Measurements from ENCODE around the gene TTN.

TTN gene

GRCh38 chr2:178542161-178542560 is 265.1 kb downstream of the TTN start:
- Histone ChIP-seq H3K9ac (no peak overlapping the region), H3K36me3 (ENCODE audit: insufficient read depth) (no peaks in the 10 kb centered on the region), H3K27ac (no peak overlapping the region), H2AFZ (ENCODE audit: low read depth) (no peak overlapping the region), H3K27me3 (ENCODE audit: insufficient read depth, low read depth) (no peaks in the 10 kb centered on the region), H3K4me2 (no peak overlapping the region), H3K4me3 (IDR thresholded peaks at IDR 0.05; ENCODE audit: insufficient read depth, low read depth, low read length) (no peak overlapping the region), H3K4me1 (ENCODE audit: low read depth, poor library complexity, severe bottlenecking) (no peaks in the 10 kb centered on the region), H3K79me2 (ENCODE audit: insufficient read depth, low read depth) (no peaks in the 10 kb centered on the region), H4K20me1 (ENCODE audit: insufficient read depth) (no peaks in the 10 kb centered on the region)
- TF ChIP-seq CTCF (conservative IDR thresholded peaks at IDR 0.05; ENCODE audit: low read depth, low read length), result no peak

DNA sequence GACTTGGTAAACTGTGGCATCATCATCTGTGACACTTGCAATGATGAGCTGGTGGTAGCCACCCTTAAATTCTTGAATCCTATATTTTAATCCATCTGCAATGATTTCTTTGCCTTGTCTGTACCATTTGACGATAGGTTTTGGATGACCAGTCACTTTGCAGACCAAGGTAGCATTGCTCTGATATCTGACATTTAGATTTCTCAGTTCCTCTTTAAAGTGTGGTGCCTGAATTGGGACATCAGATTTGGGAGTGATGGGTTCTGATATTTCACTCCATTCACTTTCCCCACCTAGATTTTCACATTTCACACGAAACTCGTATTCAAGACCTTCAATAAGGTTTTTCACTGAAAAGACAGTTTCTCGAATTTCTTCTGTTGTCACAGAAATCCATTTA is 271.2 kb downstream of the TTN start:
- Histone ChIP-seq H2AFZ (ENCODE audit: low read depth) (no peak overlapping the region), H4K20me1 (ENCODE audit: insufficient read depth) (no peaks in the 10 kb centered on the region), H3K4me2 (no peak overlapping the region), H3K27me3 (ENCODE audit: insufficient read depth, low read depth) (no peaks in the 10 kb centered on the region), H3K4me3 (IDR thresholded peaks at IDR 0.05; ENCODE audit: insufficient read depth, low read depth, low read length) (no peak overlapping the region), H3K9ac (no peak overlapping the region), H3K27ac (no peak overlapping the region), H3K36me3 (ENCODE audit: insufficient read depth) (no peaks in the 10 kb centered on the region), H3K4me1 (ENCODE audit: low read depth, poor library complexity, severe bottlenecking) (peaks cover 9% of the 10 kb centered on the region), H3K79me2 (ENCODE audit: insufficient read depth, low read depth) (no peaks in the 10 kb centered on the region)
- TF ChIP-seq CTCF (conservative IDR thresholded peaks at IDR 0.05; ENCODE audit: low read depth, low read length), result no peak

- H3K4me2 ChIP-seq, result peak overlapping the region; percentile 49
- no peaks in the 10 kb centered on the region for H4K20me1 ChIP-seq (ENCODE audit: insufficient read depth)
- H3K79me2 ChIP-seq (ENCODE audit: insufficient read depth, low read depth), result no peaks in the 10 kb centered on the region
- H3K27ac ChIP-seq, result no peak overlapping the region
- no peak for TF ChIP-seq CTCF (conservative IDR thresholded peaks at IDR 0.05; ENCODE audit: low read depth, low read length)
- H3K36me3 ChIP-seq (ENCODE audit: insufficient read depth), result no peaks in the 10 kb centered on the region
- H3K27me3 ChIP-seq (ENCODE audit: insufficient read depth, low read depth), result no peaks in the 10 kb centered on the region
- H2AFZ ChIP-seq (ENCODE audit: low read depth), result no peak overlapping the region
- no peak overlapping the region for H3K4me3 ChIP-seq (IDR thresholded peaks at IDR 0.05; ENCODE audit: insufficient read depth, low read depth, low read length)
- peaks cover 27% of the 10 kb centered on the region for H3K4me1 ChIP-seq (ENCODE audit: low read depth, poor library complexity, severe bottlenecking)
- H3K9ac ChIP-seq, result no peak overlapping the region
Observed at GRCh38 chr2:178531168-178531567, 276.1 kb downstream of the TTN start.

GRCh38 chr2:178530625-178531142 is 276.5 kb downstream of the TTN start:
- Histone ChIP-seq H3K27ac (no peak overlapping the region), H3K36me3 (ENCODE audit: insufficient read depth) (no peaks in the 10 kb centered on the region), H3K9ac (no peak overlapping the region), H4K20me1 (ENCODE audit: insufficient read depth) (no peaks in the 10 kb centered on the region), H3K4me1 (ENCODE audit: low read depth, poor library complexity, severe bottlenecking) (peaks cover 27% of the 10 kb centered on the region), H3K79me2 (ENCODE audit: insufficient read depth, low read depth) (no peaks in the 10 kb centered on the region), H2AFZ (ENCODE audit: low read depth) (no peak overlapping the region), H3K4me2 (peak overlapping the region; percentile 49), H3K4me3 (IDR thresholded peaks at IDR 0.05; ENCODE audit: insufficient read depth, low read depth, low read length) (no peak overlapping the region), H3K27me3 (ENCODE audit: insufficient read depth, low read depth) (no peaks in the 10 kb centered on the region)
- TF ChIP-seq CTCF (conservative IDR thresholded peaks at IDR 0.05; ENCODE audit: low read depth, low read length), result no peak

All from KMS-11 (cell line).